Spleen (tissue), 11 donors: ENCODE measurements around the gene COL25A1. TPM values are rescaled to one million over a fixed set of nuclear protein-coding genes. Genes with fewer than 3 reads are reported as not detected.

Experiments used
- DNase-seq: peaks from one replicate; pipeline ENCODE4 v3.0.0-alpha.2; 2020
- H3K27ac ChIP-seq, 8 donors: fragments of 200-600 bp; sonication (generic) in 7 of 8; 1 replicate in 4 of 8; 2 replicates in 4 of 8; pipeline versions ENCODE4 v1.5.0 to v1.8.0; 2016 to 2021; ENCODE audit warnings: inconsistent platforms in 4 of 8, mild to moderate bottlenecking in 4 of 8, moderate library complexity in 1 of 8
- H3K27me3 ChIP-seq, 7 donors: fragments of 200-600 bp; sonication (generic) in 6 of 7; replicated peaks in 1 of 7; 1 replicate in 4 of 7; 2 replicates in 3 of 7; pipeline versions ENCODE4 v1.5.0 to v1.8.0; 2016 to 2021; ENCODE audit warnings: inconsistent platforms in 3 of 7, mild to moderate bottlenecking in 1 of 7
- H3K36me3 ChIP-seq, 6 donors: fragments of 200-600 bp; sonication (generic) in 5 of 6; 1 replicate in 4 of 6; 2 replicates in 2 of 6; pipeline versions ENCODE4 v1.5.0 to v1.8.0; 2016 to 2021; ENCODE audit warnings: inconsistent platforms in 2 of 6
- H3K4me1 ChIP-seq, 6 donors: fragments of 200-600 bp; sonication (generic) in 5 of 6; 1 replicate in 3 of 6; 2 replicates in 3 of 6; pipeline versions ENCODE4 v1.5.0 to v1.8.0; 2016 to 2021; ENCODE audit warnings: inconsistent platforms in 3 of 6
- H3K4me3 ChIP-seq, 8 donors: fragments of 200-600 bp; sonication (generic) in 7 of 8; 1 replicate in 4 of 8; 2 replicates in 4 of 8; pipeline versions ENCODE4 v1.5.0 to v1.8.0; 2016 to 2021; ENCODE audit warnings: inconsistent platforms in 4 of 8, mild to moderate bottlenecking in 4 of 8, moderate library complexity in 2 of 8
- H3K9me3 ChIP-seq, 8 donors: fragments of 200-600 bp; sonication (generic) in 7 of 8; 1 replicate in 4 of 8; 2 replicates in 4 of 8; pipeline versions ENCODE4 v1.5.0 to v1.8.0; 2016 to 2021; ENCODE audit warnings: inconsistent platforms in 4 of 8
- POLR2A ChIP-seq, 3 donors: fragments of 450-650 bp; IDR thresholded peaks; one replicate each; pipeline ENCODE4 v1.5.1; 2017; ENCODE audit warnings: antibody characterized with exemption in 3 of 3, mild to moderate bottlenecking in 1 of 3
- POLR2AphosphoS5 ChIP-seq, 3 donors: sonication (generic); formaldehyde crosslinking; IDR thresholded peaks; one replicate each; pipeline ENCODE4 v1.5.1; 2017; ENCODE audit warnings: antibody characterized with exemption in 3 of 3
- WGBS, 5 donors: extraction: QIAGEN DNeasy Blood & Tissue Kit in 3 of 5; methylation state at CpG; one replicate each; pipeline versions ENCODE4 v1.1.5 to v1.1.7; 2013 to 2018; 5-methylcytosine and 5-hydroxymethylcytosine counted together
- intact Hi-C: fragments of 100-400 bp; cut with DNase I; formaldehyde crosslinking; loops from one replicate; pipeline ENCODE4 v1.15.0; 2023; ENCODE audit warnings: low total_unique reads
- polyA plus RNA-seq, 3 donors: library from polyadenylated mRNA; stranded (reverse); fragments of 200-250 nt; gene quantifications; one replicate each; pipeline ENCODE4 v1.2.1, GENCODE V29; 2013
- total RNA-seq, 7 donors: library from RNA; depleted of rRNA in 3 of 7; stranded (reverse); fragments of >200 nt in 3 of 7; fragmentation: NEBNext Ultra II Directional in 4 of 7; extraction: Animal tissue kit (Norgen Biotek cat#: 25700) in 4 of 7; gene quantifications; one replicate each; pipeline versions ENCODE4 v1.1.0 to v1.2.1, GENCODE V29; 2016 to 2021
- TF ChIP-seq, protein P1 (sequence below), 11 experiments: fragments of 200-600 bp in 7 of 11; fragments of 450-650 bp in 4 of 11; sonication (generic) in 4 of 11; IDR thresholded peaks in 8 of 11; conservative IDR thresholded peaks in 3 of 11; 1 replicate in 7 of 11; 2 replicates in 4 of 11; pipeline versions ENCODE4 v1.4.0 to v1.8.0; 2016 to 2021; ENCODE audit warnings: antibody characterized with exemption in 11 of 11, inconsistent platforms in 4 of 11, mild to moderate bottlenecking in 1 of 11
- donor health status: healthy with polysubstance abuse.
- donor health status: DM: no; HTN: no; CAD: no; lungs with moderate emphysema.
- donor health status: DM: no; HTN: no; CAD: no.
- donor health status: Bipolar disorder and iron deficiency.
- donor health status: healthy.
- donor health status: DM: no; HTN: no; CAD: no.
- donor health status: DM: yes; HTN: yes; CAD: no.

Gene COL25A1
- total and polyA plus RNA-seq, 10 donors: 0.06 to 1.9 (median 0.57) TPM; not detected in 1

DNA sequence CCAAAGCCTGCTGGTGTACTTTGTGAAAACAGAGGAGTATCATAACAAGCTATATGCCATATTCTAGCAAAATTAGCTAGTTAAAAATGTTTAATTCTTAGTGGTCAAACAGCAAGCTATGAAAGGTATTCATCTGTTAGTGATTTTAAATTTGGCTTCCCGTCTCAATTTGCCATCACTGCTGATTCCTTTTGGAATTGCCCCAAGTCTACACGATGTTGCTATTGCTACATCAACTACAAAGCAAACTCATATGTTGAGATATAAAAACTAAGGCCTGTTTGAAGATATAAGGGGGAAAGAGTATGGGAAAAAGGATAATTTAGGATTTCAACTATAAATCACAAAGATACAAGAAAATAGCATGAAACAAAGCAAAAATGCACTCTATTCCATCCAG is 146.1 kb downstream of the COL25A1 start:
- H3K36me3 ChIP-seq: no peaks in the 10 kb centered on the region
- H3K27ac ChIP-seq: no peak overlapping the region
- no peak overlapping the region for H3K4me3 ChIP-seq
- no peaks in the 10 kb centered on the region for H3K9me3 ChIP-seq
- intact Hi-C loops: no loop called here
- no peak for DNase-seq
- H3K27me3 ChIP-seq: no peaks in the 10 kb centered on the region
- TF ChIP-seq, protein P1, sequence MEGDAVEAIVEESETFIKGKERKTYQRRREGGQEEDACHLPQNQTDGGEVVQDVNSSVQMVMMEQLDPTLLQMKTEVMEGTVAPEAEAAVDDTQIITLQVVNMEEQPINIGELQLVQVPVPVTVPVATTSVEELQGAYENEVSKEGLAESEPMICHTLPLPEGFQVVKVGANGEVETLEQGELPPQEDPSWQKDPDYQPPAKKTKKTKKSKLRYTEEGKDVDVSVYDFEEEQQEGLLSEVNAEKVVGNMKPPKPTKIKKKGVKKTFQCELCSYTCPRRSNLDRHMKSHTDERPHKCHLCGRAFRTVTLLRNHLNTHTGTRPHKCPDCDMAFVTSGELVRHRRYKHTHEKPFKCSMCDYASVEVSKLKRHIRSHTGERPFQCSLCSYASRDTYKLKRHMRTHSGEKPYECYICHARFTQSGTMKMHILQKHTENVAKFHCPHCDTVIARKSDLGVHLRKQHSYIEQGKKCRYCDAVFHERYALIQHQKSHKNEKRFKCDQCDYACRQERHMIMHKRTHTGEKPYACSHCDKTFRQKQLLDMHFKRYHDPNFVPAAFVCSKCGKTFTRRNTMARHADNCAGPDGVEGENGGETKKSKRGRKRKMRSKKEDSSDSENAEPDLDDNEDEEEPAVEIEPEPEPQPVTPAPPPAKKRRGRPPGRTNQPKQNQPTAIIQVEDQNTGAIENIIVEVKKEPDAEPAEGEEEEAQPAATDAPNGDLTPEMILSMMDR (IDR thresholded peaks at IDR 0.05 in 8 of 11, conservative IDR thresholded peaks at IDR 0.05 in 3 of 11): no peak
- TF ChIP-seq POLR2A (IDR thresholded peaks at IDR 0.05): no peak
- no peak for TF ChIP-seq POLR2AphosphoS5 (IDR thresholded peaks at IDR 0.05)
- no peaks in the 10 kb centered on the region for H3K4me1 ChIP-seq
- 72 to 92% (median 86%) methylated on average over 2 of the region's 2 CpGs for WGBS, 5 donors

DNA sequence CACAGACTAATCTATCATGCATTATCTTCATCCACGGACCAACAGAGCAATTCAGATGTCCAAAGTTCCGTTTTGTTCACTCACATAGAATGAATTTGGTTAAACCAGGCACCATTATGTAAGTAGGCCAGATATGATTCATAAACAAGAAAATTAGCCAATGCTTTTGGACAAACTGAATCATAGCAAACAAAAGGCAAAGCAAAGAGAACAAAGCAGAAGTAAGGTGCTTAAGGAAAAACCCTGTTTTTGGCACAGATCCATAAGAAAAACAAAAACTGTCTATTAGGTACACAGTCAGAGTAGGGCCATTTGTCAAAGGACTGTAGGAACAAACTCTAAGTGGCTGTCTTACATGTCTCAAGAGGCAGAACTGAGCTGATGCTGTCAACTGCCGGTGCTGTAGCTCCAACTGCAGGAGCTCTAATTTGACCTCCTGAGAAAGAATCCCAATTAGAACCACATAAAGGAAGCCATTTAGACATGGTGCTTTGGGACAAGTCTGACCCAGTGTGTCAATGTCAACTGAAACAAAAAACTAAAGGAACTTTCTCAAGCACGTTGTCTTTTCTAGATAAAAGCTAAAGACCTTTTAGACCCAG is 146.7 kb downstream of the COL25A1 start:
- Histone ChIP-seq H3K27ac (no peak overlapping the region), H3K27me3 (no peaks in the 10 kb centered on the region), H3K4me1 (no peaks in the 10 kb centered on the region), H3K36me3 (no peaks in the 10 kb centered on the region), H3K9me3 (no peaks in the 10 kb centered on the region), H3K4me3 (no peak overlapping the region)
- no peak for DNase-seq
- TF ChIP-seq POLR2AphosphoS5 (IDR thresholded peaks at IDR 0.05): no peak
- no peak for TF ChIP-seq POLR2A (IDR thresholded peaks at IDR 0.05)
- TF ChIP-seq, protein P1 (IDR thresholded peaks at IDR 0.05 in 8 of 11, conservative IDR thresholded peaks at IDR 0.05 in 3 of 11): no peak
- intact Hi-C loops: no loop called here
- 64 to 81% (median 74%) methylated on average over 4 of the region's 4 CpGs for WGBS, 5 donors

DNA sequence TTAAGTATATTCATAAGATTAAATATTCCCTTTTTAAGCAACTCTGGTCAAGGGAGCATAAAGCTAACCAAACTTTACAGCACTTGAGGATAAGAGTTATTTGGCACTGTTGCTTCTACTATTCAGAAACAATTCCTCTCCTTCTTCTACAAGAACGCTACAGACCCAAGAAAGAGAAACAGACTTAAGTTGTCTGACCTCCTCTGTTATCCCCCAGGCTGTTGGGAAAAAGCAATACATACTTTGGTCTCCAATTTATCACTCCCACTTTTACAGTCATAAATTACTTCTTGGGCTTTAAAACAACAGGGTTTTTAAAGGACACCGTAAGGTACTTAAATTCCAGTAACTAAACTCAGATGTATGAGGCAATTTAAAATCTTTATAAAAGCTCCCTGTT is 147.4 kb downstream of the COL25A1 start:
- DNase-seq: no peak
- Histone ChIP-seq H3K4me1 (no peaks in the 10 kb centered on the region), H3K36me3 (no peaks in the 10 kb centered on the region), H3K9me3 (no peaks in the 10 kb centered on the region), H3K27me3 (no peaks in the 10 kb centered on the region), H3K27ac (no peak overlapping the region), H3K4me3 (no peak overlapping the region)
- no peak for TF ChIP-seq POLR2A (IDR thresholded peaks at IDR 0.05)
- TF ChIP-seq, protein P1 (IDR thresholded peaks at IDR 0.05 in 8 of 11, conservative IDR thresholded peaks at IDR 0.05 in 3 of 11): no peak
- no peak for TF ChIP-seq POLR2AphosphoS5 (IDR thresholded peaks at IDR 0.05)
- intact Hi-C loops: no loop called here
- WGBS, 5 donors: 72 to 93% (median 82%) methylated on average over 2 of the region's 2 CpGs

DNA sequence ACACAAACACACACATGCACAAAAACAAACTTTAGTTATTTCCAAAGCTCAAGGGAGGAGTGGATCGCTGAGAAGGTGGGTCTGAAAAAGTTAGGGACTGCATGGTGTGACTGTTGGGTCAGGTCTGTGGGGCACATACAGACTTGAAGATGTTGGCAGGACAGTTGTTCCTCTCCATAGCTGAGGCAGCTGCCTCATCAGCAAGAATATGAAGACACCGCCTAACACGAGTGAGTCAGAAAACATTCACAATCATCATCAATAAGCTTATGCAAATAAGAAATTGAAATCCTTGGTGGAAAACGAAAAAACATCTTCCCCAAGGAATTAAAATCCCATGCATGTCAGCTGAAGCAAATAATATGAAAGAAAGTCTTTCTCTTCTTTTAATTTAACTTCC is 148.0 kb downstream of the COL25A1 start:
- H3K36me3 ChIP-seq: no peaks in the 10 kb centered on the region
- no peak overlapping the region for H3K27ac ChIP-seq
- H3K9me3 ChIP-seq: no peaks in the 10 kb centered on the region

More for the DNA sequence above, 148.0 kb downstream of the COL25A1 start:
- DNase-seq: no peak
- Histone ChIP-seq H3K27me3 (no peaks in the 10 kb centered on the region), H3K4me1 (no peaks in the 10 kb centered on the region), H3K4me3 (no peak overlapping the region)
- 72 to 88% (median 83%) methylated on average over 4 of the region's 4 CpGs for whole genome bisulfite sequencing, 5 donors
- intact Hi-C loops: no loop called here
- TF ChIP-seq POLR2AphosphoS5 (IDR thresholded peaks at IDR 0.05) (no peak), POLR2A (IDR thresholded peaks at IDR 0.05) (no peak)
- TF ChIP-seq, protein P1 (IDR thresholded peaks at IDR 0.05 in 8 of 11, conservative IDR thresholded peaks at IDR 0.05 in 3 of 11): no peak
